Measurements from ENCODE around the gene ZNF474. TPM values are rescaled to one million over a fixed set of nuclear protein-coding genes. Genes with fewer than 3 reads are reported as not detected.

The ZNF474 gene
- total RNA-seq, 1 donor from 2014 or later, result 0.26 TPM

GRCh38 chr5:122180146-122180712 lies 50.9 kb downstream of the ZNF474 start:
- Histone ChIP-seq H3K4me3 (ENCODE audit: low read depth, low read length) (no peak overlapping the region), H3K36me3 (ENCODE audit: control insufficient read depth, insufficient read depth, low read length) (no peaks in the 10 kb centered on the region), H3K27me3 (ENCODE audit: control insufficient read depth, insufficient read depth, low read length) (no peaks in the 10 kb centered on the region)
- TF ChIP-seq CTCF (IDR thresholded peaks at IDR 0.05; ENCODE audit: insufficient read depth, low read length, severe bottlenecking), result no peak
- DNase-seq (ENCODE audit: low read depth) (peak; percentile 57), FAIRE-seq (no peak)

GRCh38 chr5:122180863-122181548 lies 51.7 kb downstream of the ZNF474 start:
- Histone ChIP-seq H3K27me3 (ENCODE audit: control insufficient read depth, insufficient read depth, low read length) (no peaks in the 10 kb centered on the region), H3K36me3 (ENCODE audit: control insufficient read depth, insufficient read depth, low read length) (no peaks in the 10 kb centered on the region), H3K4me3 (ENCODE audit: low read depth, low read length) (no peak overlapping the region)
- TF ChIP-seq CTCF (IDR thresholded peaks at IDR 0.05; ENCODE audit: insufficient read depth, low read length, severe bottlenecking), result no peak
- no peak for FAIRE-seq
- DNase-seq (ENCODE audit: low read depth), result peak; percentile 98

GRCh38 chr5:122181863-122182262 lies 52.5 kb downstream of the ZNF474 start:
- DNase-seq (ENCODE audit: low read depth) (no peak), FAIRE-seq (no peak)
- Histone ChIP-seq H3K36me3 (ENCODE audit: control insufficient read depth, insufficient read depth, low read length) (no peaks in the 10 kb centered on the region), H3K4me3 (ENCODE audit: low read depth, low read length) (no peak overlapping the region), H3K27me3 (ENCODE audit: control insufficient read depth, insufficient read depth, low read length) (no peaks in the 10 kb centered on the region)
- no peak for TF ChIP-seq CTCF (IDR thresholded peaks at IDR 0.05; ENCODE audit: insufficient read depth, low read length, severe bottlenecking)

- Histone ChIP-seq H3K36me3 (ENCODE audit: control insufficient read depth, insufficient read depth, low read length) (no peaks in the 10 kb centered on the region), H3K27me3 (ENCODE audit: control insufficient read depth, insufficient read depth, low read length) (no peaks in the 10 kb centered on the region), H3K4me3 (ENCODE audit: low read depth, low read length) (no peak overlapping the region)
- FAIRE-seq (peak; percentile 13), DNase-seq (ENCODE audit: low read depth) (peak; percentile 96)
- no peak for TF ChIP-seq CTCF (IDR thresholded peaks at IDR 0.05; ENCODE audit: insufficient read depth, low read length, severe bottlenecking)
These were observed 53.2 kb downstream of the ZNF474 start for GRCh38 chr5:122182491-122182921.

GRCh38 chr5:122183098-122183787 lies 53.9 kb downstream of the ZNF474 start:
- FAIRE-seq (no peak), DNase-seq (ENCODE audit: low read depth) (peak; percentile 92)
- TF ChIP-seq CTCF (IDR thresholded peaks at IDR 0.05; ENCODE audit: insufficient read depth, low read length, severe bottlenecking), result no peak
- Histone ChIP-seq H3K27me3 (ENCODE audit: control insufficient read depth, insufficient read depth, low read length) (no peaks in the 10 kb centered on the region), H3K4me3 (ENCODE audit: low read depth, low read length) (no peak overlapping the region), H3K36me3 (ENCODE audit: control insufficient read depth, insufficient read depth, low read length) (no peaks in the 10 kb centered on the region)

Data from bronchial epithelial cell (primary cell).